Astrocyte of the spinal cord (primary cell): Measurements from ENCODE around the gene CLK1.
"Not testable (repeated sequence)": the region's sequence is repeated elsewhere in the genome, so short reads cannot be mapped to it uniquely, and the experiment has no call there.

Source experiments
- DNase-seq: peaks from one replicate; pipeline ENCODE4 v3.0.0; 2011; ENCODE audit warnings: low read depth, low spot score
- H3K4me3 ChIP-seq: 2 replicates; pipeline ENCODE4 v1.5.1; 2011; ENCODE audit warnings: low read depth, mild to moderate bottlenecking, low read length, moderate library complexity
- CTCF ChIP-seq: IDR thresholded peaks from 2 replicates; pipeline ENCODE4 v1.5.1; 2012; ENCODE audit warnings: low read depth, mild to moderate bottlenecking, low read length, inconsistent platforms
- in situ Hi-C: cut with HindIII; loops from 2 replicates; pipeline ENCODE4 v1.10.0; 2017; ENCODE audit warnings: low sequenced_read_pairs

Gene CLK1

GRCh38 chr2:200828104-200828503, 36.4 kb downstream of the CLK1 start:
- no peak overlapping the region for H3K4me3 ChIP-seq
- TF ChIP-seq CTCF, result no peak
- in situ Hi-C loops, result no loop called here
- DNase-seq, result no peak

- in situ Hi-C loops, result no loop called here
- DNase-seq, result no peak
- no peak for TF ChIP-seq CTCF
- no peak overlapping the region for H3K4me3 ChIP-seq
Observed at GRCh38 chr2:200821686-200822245, 42.7 kb downstream of the CLK1 start.

- in situ Hi-C loops, result no loop called here
- no peak for TF ChIP-seq CTCF
- no peak overlapping the region for H3K4me3 ChIP-seq
- DNase-seq, result no peak
Observed at GRCh38 chr2:200820573-200821234, 43.8 kb downstream of the CLK1 start.

- H3K4me3 ChIP-seq, in situ Hi-C loops, DNase-seq: not testable (repeated sequence)
Observed at GRCh38 chr2:200818732-200819131, 45.7 kb downstream of the CLK1 start.

GRCh38 chr2:200814917-200815316, 49.5 kb downstream of the CLK1 start:
- in situ Hi-C loops, result no loop called here
- DNase-seq, result no peak
- TF ChIP-seq CTCF, result no peak
- no peak overlapping the region for H3K4me3 ChIP-seq

- DNase-seq, result no peak
- in situ Hi-C loops, result no loop called here
- no peak overlapping the region for H3K4me3 ChIP-seq
Observed at GRCh38 chr2:200814276-200814815, 50.1 kb downstream of the CLK1 start.

More at GRCh38 chr2:200814276-200814815, 50.1 kb downstream of the CLK1 start:
- TF ChIP-seq CTCF, result no peak
